Neuronal stem cell (in vitro differentiated cells): ENCODE measurements around the gene SFMBT2.

ENCODE experiments used
- DNase-seq: peaks from one replicate; pipeline ENCODE4 v3.0.0-alpha.2; 2013; ENCODE audit warnings: low spot score
- H2AFZ ChIP-seq: one replicate; pipeline ENCODE4 v1.6.1; 2013; ENCODE audit warnings: mild to moderate bottlenecking, low read length, inconsistent platforms
- H2AK5ac ChIP-seq: 2 replicates; pipeline ENCODE4 v1.6.1; 2013; ENCODE audit warnings: low read depth, mild to moderate bottlenecking, inconsistent platforms, low read length, moderate library complexity, mixed read lengths
- H2BK120ac ChIP-seq: 2 replicates; pipeline ENCODE4 v1.6.1; 2013; ENCODE audit warnings: low read depth, mild to moderate bottlenecking, inconsistent platforms, low read length, moderate library complexity, mixed read lengths
- H2BK12ac ChIP-seq: one replicate; pipeline ENCODE4 v1.6.1; 2013; ENCODE audit warnings: low read length, inconsistent platforms
- H2BK15ac ChIP-seq: 2 replicates; pipeline ENCODE4 v1.6.1; 2013; ENCODE audit warnings: mild to moderate bottlenecking, low read length, inconsistent platforms, mixed read lengths
- H2BK5ac ChIP-seq: one replicate; pipeline ENCODE4 v1.6.1; 2013; ENCODE audit warnings: inconsistent platforms, mild to moderate bottlenecking, low read length, moderate library complexity
- H3K14ac ChIP-seq: one replicate; pipeline ENCODE4 v1.6.1; 2013; ENCODE audit warnings: low read length, inconsistent platforms
- H3K18ac ChIP-seq: 2 replicates; pipeline ENCODE4 v1.6.1; 2013; ENCODE audit warnings: low read length, inconsistent platforms
- H3K23ac ChIP-seq: 2 replicates; pipeline ENCODE4 v1.6.1; 2013; ENCODE audit warnings: low read depth, mild to moderate bottlenecking, mixed read lengths, low read length, inconsistent platforms; ENCODE audit not compliant: poor library complexity
- H3K27ac ChIP-seq: replicated peaks from 3 replicates; pipeline ENCODE4 v1.5.1; 2013; ENCODE audit warnings: low read length, inconsistent platforms
- H3K27me3 ChIP-seq, 3 experiments: 2 replicates each; pipeline ENCODE4 v1.6.1; 2013; ENCODE audit warnings: low read length in 3 of 3, mild to moderate bottlenecking in 2 of 3, inconsistent platforms in 1 of 3, low read depth in 1 of 3, mixed read lengths in 1 of 3, moderate library complexity in 1 of 3; ENCODE audit not compliant: control insufficient read depth in 3 of 3, insufficient read depth in 3 of 3
- H3K36me3 ChIP-seq, 2 donors: replicated peaks in 1 of 2; 2 replicates each; pipeline ENCODE4 v1.6.1; 2013; ENCODE audit warnings: low read length in 2 of 2; ENCODE audit not compliant: control insufficient read depth in 2 of 2, insufficient read depth in 2 of 2
- H3K4ac ChIP-seq: 2 replicates; pipeline ENCODE4 v1.6.1; 2013; ENCODE audit warnings: inconsistent platforms, mild to moderate bottlenecking, low read length, moderate library complexity
- H3K4me1 ChIP-seq, 2 donors: 1 replicate in 1 of 2; 2 replicates in 1 of 2; pipeline ENCODE4 v1.6.1; 2013; ENCODE audit warnings: low read length in 2 of 2, low read depth in 1 of 2; ENCODE audit not compliant: control insufficient read depth in 2 of 2, insufficient read depth in 1 of 2
- H3K4me2 ChIP-seq: one replicate; pipeline ENCODE4 v1.6.1; 2013; ENCODE audit warnings: mild to moderate bottlenecking, low read length, inconsistent platforms; ENCODE audit not compliant: insufficient read depth, poor library complexity, severe bottlenecking
- H3K4me3 ChIP-seq, 2 donors: 2 replicates each; pipeline ENCODE4 v1.5.1; 2013; ENCODE audit warnings: low read length in 2 of 2, mild to moderate bottlenecking in 2 of 2, inconsistent platforms in 1 of 2, moderate library complexity in 1 of 2
- H3K79me1 ChIP-seq: one replicate; pipeline ENCODE4 v1.6.1; 2013; ENCODE audit warnings: low read depth, mild to moderate bottlenecking, inconsistent platforms, low read length, moderate library complexity
- H3K9ac ChIP-seq: one replicate; pipeline ENCODE4 v1.6.1; 2013; ENCODE audit warnings: mild to moderate bottlenecking, low read depth, low read length, inconsistent platforms; ENCODE audit not compliant: poor library complexity
- H3K9me3 ChIP-seq, 2 donors: replicated peaks in 1 of 2; 2 replicates each; pipeline versions ENCODE3 to v1.6.1; 2013; ENCODE audit warnings: low read length in 2 of 2, mild to moderate bottlenecking in 2 of 2, inconsistent platforms in 1 of 2, low read depth in 1 of 2, mixed read lengths in 1 of 2, moderate library complexity in 1 of 2; ENCODE audit not compliant: control insufficient read depth in 2 of 2, insufficient read depth in 1 of 2
- H4K8ac ChIP-seq: one replicate; pipeline ENCODE4 v1.6.1; 2013; ENCODE audit warnings: low read depth, mild to moderate bottlenecking, inconsistent platforms, low read length, moderate library complexity
- H4K91ac ChIP-seq: one replicate; pipeline ENCODE4 v1.6.1; 2013; ENCODE audit warnings: low read length, low read depth, mild to moderate bottlenecking, inconsistent platforms; ENCODE audit not compliant: poor library complexity
- WGBS, 2 donors: extraction: QIAGEN DNeasy Blood & Tissue Kit; methylation state at CpG; one replicate each; pipeline ENCODE4 v1.1.7; 2013; ENCODE audit warnings: missing lambda C conversion rate in 2 of 2, mixed read lengths in 1 of 2; ENCODE audit not compliant: insufficient read length in 2 of 2, insufficient replicate concordance in 1 of 2; ENCODE audit errors: extremely low coverage in 2 of 2; 5-methylcytosine and 5-hydroxymethylcytosine counted together

Gene SFMBT2

DNA sequence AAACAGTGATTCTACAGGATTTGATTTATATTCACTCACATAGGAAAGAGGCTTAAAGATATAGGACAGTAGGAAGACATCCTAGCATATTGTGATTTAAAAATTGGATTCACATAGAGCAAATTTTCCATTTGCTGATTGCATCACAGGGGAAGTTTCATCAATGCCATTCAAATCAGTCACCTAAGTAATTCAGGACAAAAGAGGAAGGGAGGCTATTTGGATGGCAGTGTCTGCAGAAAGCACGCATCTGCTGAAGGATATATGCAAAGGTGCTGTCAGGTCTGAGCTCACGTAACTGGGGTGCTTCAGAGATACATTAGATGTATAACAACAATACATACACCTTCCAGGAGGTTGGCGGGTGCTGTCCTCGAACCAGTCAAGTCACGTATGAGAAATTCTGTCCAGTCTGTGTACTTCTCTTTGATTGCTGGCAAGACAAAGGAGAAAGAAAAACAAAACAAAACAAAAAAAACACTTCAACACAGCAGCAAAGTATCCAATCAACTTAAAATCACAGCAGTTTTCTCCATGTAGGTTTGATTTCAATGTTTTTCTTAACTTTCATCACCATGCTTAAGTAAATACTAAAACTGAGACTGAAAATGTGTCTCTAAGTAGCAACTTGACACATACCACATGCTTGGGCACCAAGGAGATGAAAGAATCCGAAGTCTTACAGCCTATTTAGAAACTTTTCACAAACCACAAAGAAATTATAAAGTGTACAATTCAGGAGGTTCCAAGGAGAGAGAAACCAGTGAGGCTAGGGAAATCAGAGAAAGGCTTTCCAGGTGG, 125.1 kb downstream of the SFMBT2 start:
- no peak for DNase-seq
- H3K14ac ChIP-seq: no peak overlapping the region
- no CpG with 5 or more reads among the region's 6 CpGs for WGBS, 2 donors

DNA sequence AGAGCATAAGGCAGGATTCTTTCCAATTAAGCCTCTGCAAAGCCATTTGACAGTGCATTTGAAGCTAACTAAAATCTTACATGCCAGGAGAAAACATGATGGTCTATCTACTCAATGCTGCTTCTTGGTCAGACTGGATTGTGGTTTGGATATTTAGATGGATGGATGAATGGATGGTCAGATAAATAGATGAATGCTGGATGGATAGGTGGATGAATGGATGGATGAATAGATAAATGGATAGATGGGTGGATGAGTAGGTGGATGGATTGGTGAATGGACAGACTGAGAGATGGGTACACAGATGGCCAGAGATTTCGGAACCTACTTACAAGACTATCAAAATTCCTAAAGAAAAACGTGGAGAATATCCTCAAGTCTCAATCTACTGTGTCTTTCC, 127.6 kb downstream of the SFMBT2 start:
- Histone ChIP-seq H3K4ac (no peak overlapping the region), H3K27ac (no peak overlapping the region), H3K23ac (no peak overlapping the region), H3K79me1 (no peaks in the 10 kb centered on the region), H3K4me1 (peaks cover 4% of the 10 kb centered on the region in 2 donors), H2BK15ac (no peak overlapping the region), H3K27me3 (no peaks in the 10 kb centered on the region), H2BK5ac (no peak overlapping the region), H3K9me3 (no peaks in the 10 kb centered on the region), H2BK12ac (no peak overlapping the region), H3K4me3 (no peak overlapping the region), H2BK120ac (no peak overlapping the region), H4K91ac (no peak overlapping the region), H3K14ac (no peak overlapping the region), H3K18ac (no peak overlapping the region), H4K8ac (no peak overlapping the region), H2AFZ (no peak overlapping the region), H3K4me2 (no peak overlapping the region), H3K9ac (no peak overlapping the region), H2AK5ac (no peak overlapping the region), H3K36me3 (no peaks in the 10 kb centered on the region)
- no CpG with 5 or more reads among the region's 2 CpGs for WGBS, 2 donors
- DNase-seq: no peak

More for the DNA sequence above, 125.1 kb downstream of the SFMBT2 start:
- Histone ChIP-seq H4K91ac (no peak overlapping the region), H2AFZ (no peak overlapping the region), H3K36me3 (no peaks in the 10 kb centered on the region), H3K4ac (no peak overlapping the region), H2AK5ac (no peak overlapping the region), H3K18ac (no peak overlapping the region), H3K4me1 (no peaks in the 10 kb centered on the region), H3K9me3 (no peaks in the 10 kb centered on the region), H3K9ac (no peak overlapping the region), H3K4me3 (no peak overlapping the region), H2BK120ac (no peak overlapping the region), H3K4me2 (no peak overlapping the region), H2BK12ac (no peak overlapping the region), H2BK5ac (no peak overlapping the region), H3K27ac (no peak overlapping the region), H2BK15ac (no peak overlapping the region), H4K8ac (no peak overlapping the region), H3K79me1 (no peaks in the 10 kb centered on the region), H3K23ac (no peak overlapping the region), H3K27me3 (no peaks in the 10 kb centered on the region)

- Histone ChIP-seq H3K36me3 (no peaks in the 10 kb centered on the region), H3K9me3 (no peaks in the 10 kb centered on the region), H2BK15ac (no peak overlapping the region), H3K4me3 (no peak overlapping the region), H4K8ac (no peak overlapping the region), H3K23ac (no peak overlapping the region), H3K27ac (no peak overlapping the region), H3K4me1 (peaks cover 6% of the 10 kb centered on the region in 2 donors), H3K4ac (no peak overlapping the region), H2BK120ac (no peak overlapping the region), H3K79me1 (no peaks in the 10 kb centered on the region), H2AK5ac (no peak overlapping the region), H4K91ac (no peak overlapping the region), H3K4me2 (no peak overlapping the region), H2BK12ac (no peak overlapping the region), H2BK5ac (no peak overlapping the region), H3K9ac (no peak overlapping the region), H3K18ac (no peak overlapping the region), H2AFZ (no peak overlapping the region), H3K27me3 (no peaks in the 10 kb centered on the region), H3K14ac (no peak overlapping the region)
- no peak for DNase-seq
- WGBS, 2 donors: no CpG with 5 or more reads among the region's 7 CpGs
These were observed 128.4 kb downstream of the SFMBT2 start for GRCh38 chr10:7282457-7282856.

DNA sequence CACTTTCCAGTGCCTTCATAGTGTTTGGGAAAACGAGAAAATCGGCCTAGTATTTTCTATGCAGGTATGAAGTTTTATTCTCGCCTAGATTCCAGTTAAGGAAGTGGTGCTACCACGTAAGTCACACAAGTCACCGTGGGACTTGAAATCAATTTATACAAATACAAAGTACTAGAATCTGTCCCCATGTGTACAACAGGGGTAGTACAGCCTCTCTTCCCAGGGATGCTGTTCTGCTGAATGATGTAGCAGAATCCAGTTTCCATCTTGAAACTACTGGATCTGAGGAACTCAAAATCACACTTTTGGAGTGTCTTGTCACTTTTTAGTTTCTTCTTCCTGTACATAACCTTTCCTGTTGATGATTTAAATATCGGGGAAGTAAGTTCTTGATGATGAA, 129.4 kb downstream of the SFMBT2 start:
- H3K4ac ChIP-seq: no peak overlapping the region
- no peak overlapping the region for H3K9ac ChIP-seq
- H2BK15ac ChIP-seq: no peak overlapping the region
- H3K18ac ChIP-seq: no peak overlapping the region
- no peak overlapping the region for H3K27ac ChIP-seq
- no peak overlapping the region for H2BK5ac ChIP-seq
- no peak overlapping the region for H2BK120ac ChIP-seq
- no peak overlapping the region for H4K91ac ChIP-seq
- H3K9me3 ChIP-seq: no peaks in the 10 kb centered on the region
- H3K14ac ChIP-seq: no peak overlapping the region
- no peak overlapping the region for H2AK5ac ChIP-seq
- H3K36me3 ChIP-seq: no peaks in the 10 kb centered on the region
- H2BK12ac ChIP-seq: no peak overlapping the region
- H3K4me3 ChIP-seq: no peak overlapping the region
- no peak overlapping the region for H2AFZ ChIP-seq
- WGBS, 2 donors: no CpG with 5 or more reads among the region's 6 CpGs
- H3K4me2 ChIP-seq: no peak overlapping the region
- peaks cover 6% of the 10 kb centered on the region in 2 donors for H3K4me1 ChIP-seq
- DNase-seq: no peak
- no peaks in the 10 kb centered on the region for H3K27me3 ChIP-seq
- no peaks in the 10 kb centered on the region for H3K79me1 ChIP-seq
- H4K8ac ChIP-seq: no peak overlapping the region
- no peak overlapping the region for H3K23ac ChIP-seq
